Astrocyte (in vitro differentiated cells and primary cell): ENCODE data around the gene ERGIC2. TPM values are rescaled to one million over a fixed set of nuclear protein-coding genes. Genes with fewer than 3 reads are reported as not detected.
"Not testable (repeated sequence)": the region's sequence is repeated elsewhere in the genome, so short reads cannot be mapped to it uniquely, and the experiment has no call there.

Source experiments
- DNase-seq: peaks from one replicate; pipeline ENCODE4 v3.0.0-alpha.2; 2010; ENCODE audit warnings: low read depth
- FAIRE-seq: peaks from 2 replicates; lab custom pipeline; 2011; peaks lifted over from hg19 to GRCh38; lab: Jason Lieb, UNC
- H2AFZ ChIP-seq: 2 replicates; pipeline ENCODE4 v1.6.0; 2012; ENCODE audit warnings: low read depth, low read length, inconsistent platforms
- H3K27ac ChIP-seq: 2 replicates; pipeline ENCODE4 v1.5.1; 2011; ENCODE audit warnings: low read depth, low read length, inconsistent platforms
- H3K27me3 ChIP-seq: 2 replicates; pipeline ENCODE4 v1.6.0; 2011; ENCODE audit warnings: low read length, inconsistent platforms; ENCODE audit not compliant: insufficient read depth
- H3K36me3 ChIP-seq: 2 replicates; pipeline ENCODE4 v1.5.1; 2011; ENCODE audit warnings: low read length, inconsistent platforms; ENCODE audit not compliant: insufficient read depth
- H3K4me1 ChIP-seq: 2 replicates; pipeline ENCODE4 v1.5.1; 2011; ENCODE audit warnings: low read length, inconsistent platforms; ENCODE audit not compliant: insufficient read depth
- H3K4me2 ChIP-seq: 2 replicates; pipeline ENCODE4 v1.6.0; 2012; ENCODE audit warnings: low read length, inconsistent platforms
- H3K4me3 ChIP-seq: 2 replicates; pipeline ENCODE4 v1.5.1; 2011; ENCODE audit warnings: low read depth, mild to moderate bottlenecking, low read length, inconsistent platforms; ENCODE audit not compliant: insufficient read depth
- H3K79me2 ChIP-seq: 2 replicates; pipeline ENCODE4 v1.6.0; 2012; ENCODE audit warnings: mild to moderate bottlenecking, low read length, inconsistent platforms; ENCODE audit not compliant: insufficient read depth
- H3K9ac ChIP-seq: 2 replicates; pipeline ENCODE4 v1.6.0; 2012; ENCODE audit warnings: mild to moderate bottlenecking, low read length, inconsistent platforms
- H3K9me3 ChIP-seq: 2 replicates; pipeline ENCODE4 v1.5.1; 2012; ENCODE audit warnings: low read depth, mild to moderate bottlenecking, low read length, inconsistent platforms; ENCODE audit not compliant: insufficient read depth
- H4K20me1 ChIP-seq: 2 replicates; pipeline ENCODE4 v1.6.0; 2012; ENCODE audit warnings: low read length, inconsistent platforms; ENCODE audit not compliant: insufficient read depth
- H3K27ac Mint-ChIP-seq: one replicate; pipeline ENCODE4 v1.8.0; 2021; ENCODE audit warnings: mild to moderate bottlenecking, mixed read lengths; ENCODE audit not compliant: unreplicated experiment
- H3K27me3 Mint-ChIP-seq: one replicate; pipeline ENCODE4 v1.8.0; 2021; ENCODE audit warnings: low read depth, mixed read lengths; ENCODE audit not compliant: unreplicated experiment
- H3K36me3 Mint-ChIP-seq: one replicate; pipeline ENCODE4 v1.8.0; 2021; ENCODE audit warnings: low read depth, mixed read lengths; ENCODE audit not compliant: unreplicated experiment
- H3K4me1 Mint-ChIP-seq: one replicate; pipeline ENCODE4 v1.8.0; 2021; ENCODE audit warnings: low read depth, mixed read lengths; ENCODE audit not compliant: unreplicated experiment
- H3K4me3 Mint-ChIP-seq: one replicate; pipeline ENCODE4 v1.8.0; 2021; ENCODE audit warnings: mild to moderate bottlenecking, moderate library complexity, mixed read lengths; ENCODE audit not compliant: unreplicated experiment
- H3K9me3 Mint-ChIP-seq: one replicate; pipeline ENCODE4 v1.8.0; 2021; ENCODE audit warnings: mild to moderate bottlenecking, mixed read lengths; ENCODE audit not compliant: unreplicated experiment
- EZH2 ChIP-seq: IDR thresholded peaks from 2 replicates; pipeline ENCODE4 v1.6.1; 2012; ENCODE audit warnings: mild to moderate bottlenecking, low read length, inconsistent platforms; ENCODE audit not compliant: insufficient read depth
- total RNA-seq: library from RNA; stranded (reverse); gene quantifications from 2 replicates; pipeline ENCODE4 v1.2.1, GENCODE V29; 2021
- TF ChIP-seq, protein P1 (sequence below): IDR thresholded peaks from 2 replicates; pipeline ENCODE4 v1.5.1; 2011; ENCODE audit warnings: low read depth, mild to moderate bottlenecking, inconsistent platforms, low read length, moderate library complexity; ENCODE audit not compliant: insufficient read depth

ERGIC2 gene
- total RNA-seq, 1 donor from 2014 or later, result 81.5 TPM

DNA sequence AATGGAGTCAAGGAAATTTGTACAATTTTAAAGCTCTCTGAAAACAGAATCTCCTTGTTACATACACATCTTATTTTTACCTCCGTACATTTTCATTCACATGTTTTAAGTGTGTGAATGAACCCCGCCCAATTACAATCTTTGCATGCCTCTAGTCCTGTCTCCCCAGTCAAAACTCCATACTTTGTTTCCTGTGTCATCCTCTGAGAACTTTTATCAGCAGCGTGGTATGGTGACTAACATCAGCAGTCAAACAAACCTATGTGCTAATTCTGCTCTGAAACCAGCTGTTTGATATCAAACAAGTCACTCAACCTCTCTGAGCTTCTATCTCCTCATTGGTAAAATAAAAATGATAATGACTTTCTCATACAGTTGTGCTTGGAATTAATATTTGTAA is 15.8 kb upstream of the ERGIC2 start:
- no peak overlapping the region for H3K4me3 Mint-ChIP-seq
- no peaks in the 10 kb centered on the region for H3K4me1 ChIP-seq
- H3K27ac ChIP-seq, result no peak overlapping the region
- H3K4me2 ChIP-seq, result no peak overlapping the region
- DNase-seq, result peak; percentile 31
- no peaks in the 10 kb centered on the region for H3K79me2 ChIP-seq
- H3K27me3 ChIP-seq, result no peaks in the 10 kb centered on the region
- H3K4me3 ChIP-seq, result no peak overlapping the region
- H4K20me1 ChIP-seq, result no peaks in the 10 kb centered on the region
- H3K9me3 ChIP-seq, result no peaks in the 10 kb centered on the region
- H3K27ac Mint-ChIP-seq, result no peak overlapping the region
- H3K4me1 Mint-ChIP-seq, result no peaks in the 10 kb centered on the region
- no peaks in the 10 kb centered on the region for H3K27me3 Mint-ChIP-seq
- no peak overlapping the region for H2AFZ ChIP-seq
- no peaks in the 10 kb centered on the region for H3K36me3 ChIP-seq
- no peaks in the 10 kb centered on the region for H3K9me3 Mint-ChIP-seq
- TF ChIP-seq EZH2, result no peak
- TF ChIP-seq, protein P1, sequence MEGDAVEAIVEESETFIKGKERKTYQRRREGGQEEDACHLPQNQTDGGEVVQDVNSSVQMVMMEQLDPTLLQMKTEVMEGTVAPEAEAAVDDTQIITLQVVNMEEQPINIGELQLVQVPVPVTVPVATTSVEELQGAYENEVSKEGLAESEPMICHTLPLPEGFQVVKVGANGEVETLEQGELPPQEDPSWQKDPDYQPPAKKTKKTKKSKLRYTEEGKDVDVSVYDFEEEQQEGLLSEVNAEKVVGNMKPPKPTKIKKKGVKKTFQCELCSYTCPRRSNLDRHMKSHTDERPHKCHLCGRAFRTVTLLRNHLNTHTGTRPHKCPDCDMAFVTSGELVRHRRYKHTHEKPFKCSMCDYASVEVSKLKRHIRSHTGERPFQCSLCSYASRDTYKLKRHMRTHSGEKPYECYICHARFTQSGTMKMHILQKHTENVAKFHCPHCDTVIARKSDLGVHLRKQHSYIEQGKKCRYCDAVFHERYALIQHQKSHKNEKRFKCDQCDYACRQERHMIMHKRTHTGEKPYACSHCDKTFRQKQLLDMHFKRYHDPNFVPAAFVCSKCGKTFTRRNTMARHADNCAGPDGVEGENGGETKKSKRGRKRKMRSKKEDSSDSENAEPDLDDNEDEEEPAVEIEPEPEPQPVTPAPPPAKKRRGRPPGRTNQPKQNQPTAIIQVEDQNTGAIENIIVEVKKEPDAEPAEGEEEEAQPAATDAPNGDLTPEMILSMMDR, result no peak
- no peaks in the 10 kb centered on the region for H3K36me3 Mint-ChIP-seq
- no peak overlapping the region for H3K9ac ChIP-seq
- FAIRE-seq, result no peak

- Histone ChIP-seq H3K27ac (no peak overlapping the region), H3K4me2 (no peak overlapping the region), H3K27me3 (no peaks in the 10 kb centered on the region), H3K4me1 (no peaks in the 10 kb centered on the region), H2AFZ (no peak overlapping the region), H3K9me3 (no peaks in the 10 kb centered on the region), H3K36me3 (no peaks in the 10 kb centered on the region), H3K4me3 (no peak overlapping the region), H4K20me1 (no peaks in the 10 kb centered on the region), H3K79me2 (no peaks in the 10 kb centered on the region), H3K9ac (no peak overlapping the region)
- TF ChIP-seq, protein P1, result no peak
- TF ChIP-seq EZH2, result no peak
- Mint-ChIP-seq H3K27me3 (no peaks in the 10 kb centered on the region), H3K4me3 (no peak overlapping the region), H3K9me3 (no peaks in the 10 kb centered on the region), H3K36me3 (no peaks in the 10 kb centered on the region), H3K27ac (no peak overlapping the region), H3K4me1 (no peaks in the 10 kb centered on the region)
- FAIRE-seq, result no peak
- DNase-seq, result no peak
Observed at GRCh38 chr12:29395356-29395755, 14.4 kb upstream of the ERGIC2 start.

DNA sequence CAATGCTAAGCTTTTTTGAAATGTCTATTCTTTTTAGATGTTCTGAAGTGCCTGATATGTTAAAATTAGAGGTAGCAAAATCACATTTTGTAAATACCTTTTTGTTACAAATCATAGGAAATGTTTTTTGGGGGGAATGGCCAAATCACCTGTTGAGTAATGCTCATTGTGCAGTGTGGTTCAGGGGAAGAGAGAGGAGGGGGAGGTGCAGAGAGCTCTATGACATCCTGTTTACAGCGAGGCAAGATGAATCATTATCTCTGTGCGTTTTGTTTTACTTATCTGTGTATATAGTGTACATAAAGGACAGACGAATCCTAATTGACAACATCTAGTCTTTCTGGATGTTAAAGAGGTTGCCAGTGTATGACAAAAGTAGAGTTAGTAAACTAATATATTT is 9.4 kb upstream of the ERGIC2 start:
- not testable (repeated sequence) for H3K9me3 ChIP-seq, H3K79me2 ChIP-seq, H3K27ac ChIP-seq, H4K20me1 ChIP-seq, H3K27me3 Mint-ChIP-seq, H3K36me3 ChIP-seq, H3K4me1 Mint-ChIP-seq, H3K27me3 ChIP-seq, H3K4me3 Mint-ChIP-seq, DNase-seq, H3K4me2 ChIP-seq, H3K36me3 Mint-ChIP-seq, H3K9ac ChIP-seq, H3K4me1 ChIP-seq, H2AFZ ChIP-seq, H3K27ac Mint-ChIP-seq, H3K4me3 ChIP-seq, FAIRE-seq, H3K9me3 Mint-ChIP-seq
